ENCODE measurements around the gene PITPNC1. TPM values are rescaled to one million over a fixed set of nuclear protein-coding genes. Genes with fewer than 3 reads are reported as not detected.

PITPNC1 gene
- total and polyA plus RNA-seq, 11 donors = 7.0 to 20.8 (median 11.3) TPM

GRCh38 chr17:67499685-67500084 is 122.6 kb downstream of the PITPNC1 start:
- no peaks in the 10 kb centered on the region for H3K36me3 ChIP-seq
- ATAC-seq (no peak), DNase-seq (no peak)
- no peak overlapping the region for H3K4me3 ChIP-seq
- peaks cover 0 to 19% (median 0%) of the 10 kb centered on the region in 12 donors for H3K4me1 ChIP-seq
- TF ChIP-seq POLR2A (IDR thresholded peaks at IDR 0.05) (no peak), CTCF (IDR thresholded peaks at IDR 0.05) (no peak)
- 90 to 96% (median 94%) methylated on average over 4 of the region's 4 CpGs for WGBS, 4 donors
- H3K9me3 ChIP-seq = peaks cover 0 to 6% (median 0%) of the 10 kb centered on the region in 12 donors
- H3K27ac ChIP-seq = no peak overlapping the region
- intact Hi-C loops (cut with DNase I) = loop anchor here in 3 of 10 donors (10.0 kb wide), 1 partner anchor 105 kb away; no protein-coding TSS in a partner anchor
- no peaks in the 10 kb centered on the region for H3K27me3 ChIP-seq

DNA sequence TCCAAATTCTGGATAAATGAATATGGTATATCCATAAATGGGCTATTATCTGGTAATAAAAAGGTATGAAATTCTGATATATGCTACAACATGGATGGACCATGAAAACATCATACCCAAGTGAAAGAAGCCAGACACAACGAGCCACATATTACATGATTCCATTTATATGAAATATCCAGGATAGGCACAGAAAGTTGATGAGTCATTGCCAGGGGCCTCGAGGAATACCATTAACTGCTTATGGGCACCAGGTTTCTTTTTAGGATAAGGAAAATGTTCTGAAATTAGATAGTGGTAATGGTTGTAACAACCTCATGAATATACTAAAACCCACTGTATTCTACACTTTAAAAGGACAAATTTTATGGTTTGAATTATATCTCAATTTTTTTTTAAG is 123.2 kb downstream of the PITPNC1 start:
- H3K4me1 ChIP-seq = peaks cover 0 to 19% (median 0%) of the 10 kb centered on the region in 12 donors
- no peaks in the 10 kb centered on the region for H3K27me3 ChIP-seq
- no peak for TF ChIP-seq CTCF (IDR thresholded peaks at IDR 0.05)
- no peak for TF ChIP-seq POLR2A (IDR thresholded peaks at IDR 0.05)
- DNase-seq (no peak), ATAC-seq (no peak)
- no peak overlapping the region for H3K4me3 ChIP-seq
- H3K27ac ChIP-seq = no peak overlapping the region
- 56 to 65% (median 58%) methylated on average over 2 of the region's 2 CpGs for WGBS, 4 donors
- peaks cover 0 to 6% (median 0%) of the 10 kb centered on the region in 12 donors for H3K9me3 ChIP-seq
- H3K36me3 ChIP-seq = no peaks in the 10 kb centered on the region
- intact Hi-C loops (cut with DNase I) = no loop called here

DNA sequence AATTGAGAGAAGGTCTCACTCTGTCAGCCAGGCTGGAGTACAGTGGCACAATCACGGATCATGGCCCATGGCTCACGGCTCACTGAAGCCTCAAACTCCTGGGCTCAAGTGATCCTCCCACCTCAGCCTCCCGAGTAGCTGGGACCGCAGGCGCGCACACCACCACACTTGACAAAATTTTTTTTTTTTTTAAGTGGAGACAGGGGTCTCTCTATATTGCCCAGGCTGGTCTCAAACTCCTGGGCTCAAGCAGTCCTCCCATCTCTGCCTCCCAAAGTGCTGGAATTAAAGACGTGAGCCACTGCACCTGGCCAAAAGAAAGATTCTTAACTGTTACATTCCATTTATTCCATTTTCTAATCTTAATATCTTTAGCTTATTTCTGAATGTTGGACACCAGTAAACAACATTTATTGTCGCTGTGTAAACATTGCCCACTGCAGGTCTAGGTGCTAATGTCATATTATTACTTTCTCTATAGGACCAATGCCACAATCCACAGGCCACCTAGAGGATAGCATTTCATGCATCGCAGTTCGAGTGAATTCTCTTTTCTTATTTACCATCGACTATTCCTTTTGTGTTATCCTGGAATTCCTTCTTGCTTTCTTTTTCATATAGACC is 123.7 kb downstream of the PITPNC1 start:
- H3K36me3 ChIP-seq = no peaks in the 10 kb centered on the region
- WGBS, 4 donors = 95 to 98% (median 97%) methylated on average over 11 of the region's 11 CpGs
- peaks cover 0 to 19% (median 0%) of the 10 kb centered on the region in 12 donors for H3K4me1 ChIP-seq
- H3K27ac ChIP-seq = no peak overlapping the region
- DNase-seq (no peak), ATAC-seq (no peak)
- no peak for TF ChIP-seq CTCF (IDR thresholded peaks at IDR 0.05)
- TF ChIP-seq POLR2A (IDR thresholded peaks at IDR 0.05) = no peak
- no peaks in the 10 kb centered on the region for H3K27me3 ChIP-seq
- peaks cover 0 to under 1% (median 0%) of the 10 kb centered on the region in 12 donors for H3K9me3 ChIP-seq
- intact Hi-C loops (cut with DNase I) = no loop called here
- no peak overlapping the region for H3K4me3 ChIP-seq

DNA sequence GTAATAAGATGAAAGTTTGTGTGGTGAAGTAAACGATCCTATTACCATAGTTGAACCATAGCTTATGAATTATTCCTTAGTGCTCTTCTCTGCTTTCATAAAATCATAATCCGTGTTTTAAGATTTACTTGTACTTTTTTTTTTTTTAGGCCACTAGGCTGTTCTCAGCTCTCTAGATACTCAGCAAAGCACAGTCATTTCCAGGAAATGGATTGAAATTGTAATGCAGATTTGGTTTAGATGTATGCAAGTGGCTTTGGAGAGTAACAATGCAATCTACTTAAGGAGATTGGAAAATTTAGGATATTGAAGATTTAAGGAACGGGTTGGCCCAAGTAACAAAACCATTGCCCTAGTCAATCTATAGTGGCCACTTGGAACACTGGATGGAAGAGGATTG is 125.1 kb downstream of the PITPNC1 start:
- TF ChIP-seq POLR2A (IDR thresholded peaks at IDR 0.05) (no peak), CTCF (IDR thresholded peaks at IDR 0.05) (no peak)
- ATAC-seq = no peak
- Histone ChIP-seq H3K9me3 (peaks cover 0 to 2% (median 0%) of the 10 kb centered on the region in 12 donors), H3K4me1 (peaks cover 0 to 19% (median 0%) of the 10 kb centered on the region in 12 donors), H3K27me3 (no peaks in the 10 kb centered on the region), H3K4me3 (no peak overlapping the region), H3K27ac (no peak overlapping the region), H3K36me3 (no peaks in the 10 kb centered on the region)
- 90 to 97% (median 92%) methylated on average over 3 of the region's 3 CpGs for WGBS, 4 donors
- intact Hi-C loops (cut with DNase I) = no loop called here
- no peak for DNase-seq
